HG02981 (cell line): ENCODE measurements around the gene GAK.
A peak's percentile ranks its signal among the peaks of the same experiment; 100 is the strongest.
"Not testable (repeated sequence)": the region's sequence is repeated elsewhere in the genome, so short reads cannot be mapped to it uniquely, and the experiment has no call there.

Experiments
- ATAC-seq: cut with Tn5 transposase; IDR thresholded peaks from one replicate; pipeline ENCODE4 v1.9.1; 2021; ENCODE audit warnings: mild to moderate bottlenecking, moderate library complexity; ENCODE audit not compliant: unreplicated experiment

Gene GAK

GRCh38 chr4:953574-953915 lies 21.4 kb upstream of the GAK start:
- no peak for ATAC-seq

- ATAC-seq: no peak
Observed at GRCh38 chr4:952881-953573, 20.9 kb upstream of the GAK start.

GRCh38 chr4:951594-952468 lies 19.7 kb upstream of the GAK start:
- ATAC-seq: no peak

- no peak for ATAC-seq
Observed at GRCh38 chr4:951186-951585, 19.1 kb upstream of the GAK start.

- no peak for ATAC-seq
Observed at GRCh38 chr4:950136-951020, 18.3 kb upstream of the GAK start.

GRCh38 chr4:949656-950055 lies 17.5 kb upstream of the GAK start:
- no peak for ATAC-seq

- ATAC-seq: no peak
Observed at GRCh38 chr4:948936-949300, 16.8 kb upstream of the GAK start.

- ATAC-seq: no peak
Observed at GRCh38 chr4:948101-948935, 16.2 kb upstream of the GAK start.

GRCh38 chr4:947491-947971 lies 15.4 kb upstream of the GAK start:
- no peak for ATAC-seq

- no peak for ATAC-seq
Observed at GRCh38 chr4:946517-947471, 14.7 kb upstream of the GAK start.

GRCh38 chr4:946103-946450 lies 14.0 kb upstream of the GAK start:
- no peak for ATAC-seq

- ATAC-seq: no peak
Observed at GRCh38 chr4:945274-946102, 13.4 kb upstream of the GAK start.

GRCh38 chr4:939508-939907 lies 7.4 kb upstream of the GAK start:
- ATAC-seq: not testable (repeated sequence)

- ATAC-seq: no peak
Observed at GRCh38 chr4:932713-933070, 576 bp upstream of the GAK start.

GRCh38 chr4:931194-931959 lies 739 bp downstream of the GAK start:
- peak; percentile 5 for ATAC-seq

GRCh38 chr4:930827-931193 lies 1.3 kb downstream of the GAK start:
- no peak for ATAC-seq

- no peak for ATAC-seq
Observed at GRCh38 chr4:930028-930551, 2.0 kb downstream of the GAK start.
